Caco-2 (cell line): ENCODE measurements around the gene NAAA. TPM values are rescaled to one million over a fixed set of nuclear protein-coding genes. Genes with fewer than 3 reads are reported as not detected.

Experiments
- BruUV-seq: library from RNA; stranded (reverse); fragments of 400-500 nt; replicated peaks from 2 replicates; lab custom pipeline; 2021; lab: Mats Ljungman, UMichigan
- CTCF ChIA-PET: fragments of 300-600 bp; sonication (Branson Sonifier 250); formaldehyde crosslinking; loops from one replicate; lab custom pipeline; 2022; ENCODE audit warnings: antibody characterized with exemption; lab: Charles Lee
- POLR2A ChIA-PET: fragments of 300-600 bp; sonication (Branson Sonifier 250); formaldehyde crosslinking; loops from one replicate; lab custom pipeline; 2022; ENCODE audit warnings: antibody characterized with exemption; lab: Charles Lee
- DNase-seq, 2 experiments: peaks; one replicate each; pipeline versions ENCODE4 v3.0.0 to v3.0.0-alpha.2; 2020 to 2022
- H3K27me3 ChIP-seq: replicated peaks from 2 replicates; pipeline ENCODE4 v1.6.0; 2011; ENCODE audit warnings: low read length; ENCODE audit not compliant: control insufficient read depth, insufficient read depth
- H3K36me3 ChIP-seq: 2 replicates; pipeline ENCODE4 v1.5.1; 2011; ENCODE audit warnings: low read length; ENCODE audit not compliant: control insufficient read depth, insufficient read depth
- H3K4me1 ChIP-seq: fragments of 250-450 bp; sonication (Bioruptor Pico); 2 replicates; pipeline ENCODE4 v1.5.1; 2020; ENCODE audit warnings: mild to moderate bottlenecking
- H3K4me3 ChIP-seq: 2 replicates; pipeline ENCODE4 v1.5.1; 2011; ENCODE audit warnings: low read depth, mild to moderate bottlenecking, control low read depth, low read length
- H3K9me3 ChIP-seq: fragments of 250-450 bp; sonication (Bioruptor Pico); 2 replicates; pipeline ENCODE4 v1.5.1; 2020; ENCODE audit warnings: mild to moderate bottlenecking, moderate library complexity
- H3K27ac Mint-ChIP-seq: one replicate; pipeline ENCODE4 v1.8.0; 2022; ENCODE audit warnings: mixed read lengths; ENCODE audit not compliant: unreplicated experiment
- H3K27me3 Mint-ChIP-seq: one replicate; pipeline ENCODE4 v1.8.0; 2022; ENCODE audit warnings: mixed read lengths; ENCODE audit not compliant: insufficient read depth, unreplicated experiment
- H3K36me3 Mint-ChIP-seq: one replicate; pipeline ENCODE4 v1.8.0; 2022; ENCODE audit warnings: mild to moderate bottlenecking, mixed read lengths; ENCODE audit not compliant: insufficient read depth, unreplicated experiment
- H3K4me1 Mint-ChIP-seq: one replicate; pipeline ENCODE4 v1.8.0; 2022; ENCODE audit warnings: low read depth, mixed read lengths; ENCODE audit not compliant: unreplicated experiment
- H3K4me3 Mint-ChIP-seq: one replicate; pipeline ENCODE4 v1.8.0; 2022; ENCODE audit warnings: mild to moderate bottlenecking, moderate library complexity, mixed read lengths; ENCODE audit not compliant: unreplicated experiment
- H3K9me3 Mint-ChIP-seq: one replicate; pipeline ENCODE4 v1.8.0; 2022; ENCODE audit warnings: mixed read lengths; ENCODE audit not compliant: unreplicated experiment
- CTCF ChIP-seq, 2 experiments: fragments of 200-600 bp in 1 of 2; IDR thresholded peaks; 1 replicate in 1 of 2; 2 replicates in 1 of 2; pipeline versions ENCODE4 v1.5.1 to v1.8.0; 2011 to 2022; ENCODE audit warnings: antibody characterized with exemption in 1 of 2, control low read depth in 1 of 2, inconsistent platforms in 1 of 2, low read depth in 1 of 2, low read length in 1 of 2, mild to moderate bottlenecking in 1 of 2, moderate library complexity in 1 of 2; ENCODE audit not compliant: insufficient read depth in 1 of 2, severe bottlenecking in 1 of 2, unreplicated experiment in 1 of 2
- intact Hi-C: fragments of 100-400 bp; cut with micrococcal nuclease; formaldehyde crosslinking; loops from one replicate; pipeline ENCODE4 v1.10.0; 2022; ENCODE audit not compliant: unreplicated experiment
- total RNA-seq: library from RNA; stranded (reverse); gene quantifications from 2 replicates; pipeline ENCODE4 v1.2.3, GENCODE V29; 2022

Gene NAAA
- total RNA-seq, 1 experiment from 2014 or later = 11.8 TPM

- no TSS peak for BruUV-seq
- TF ChIP-seq CTCF (IDR thresholded peaks at IDR 0.05; ENCODE audit: insufficient read depth in 1 of 2, low read depth in 1 of 2, low read length in 1 of 2, severe bottlenecking in 1 of 2, unreplicated experiment in 1 of 2) = no peak
- H3K9me3 ChIP-seq = no peaks in the 10 kb centered on the region
- peak in 1 of 2 experiments; percentile 7 for DNase-seq
- POLR2A ChIA-PET = no interaction called here
- Mint-ChIP-seq H3K36me3 (no peaks in the 10 kb centered on the region), H3K4me3 (no peak overlapping the region), H3K9me3 (no peaks in the 10 kb centered on the region), H3K4me1 (peaks cover 19% of the 10 kb centered on the region), H3K27me3 (no peaks in the 10 kb centered on the region), H3K27ac (no peak overlapping the region)
- H3K36me3 ChIP-seq = no peaks in the 10 kb centered on the region
- H3K27me3 ChIP-seq = no peaks in the 10 kb centered on the region
- CTCF ChIA-PET = interaction anchor here (0.8 kb wide), 1 partner anchor 163 kb away, joined by 3 read pairs; no protein-coding TSS in a partner anchor
- H3K4me3 ChIP-seq = no peak overlapping the region
- H3K4me1 ChIP-seq = peaks cover 17% of the 10 kb centered on the region
- intact Hi-C loops = no loop called here
These were observed 16.4 kb downstream of the NAAA start for GRCh38 chr4:75924309-75924827.

- no peak overlapping the region for H3K4me3 Mint-ChIP-seq
- H3K27ac Mint-ChIP-seq = no peak overlapping the region
- no peaks in the 10 kb centered on the region for H3K36me3 Mint-ChIP-seq
- H3K4me3 ChIP-seq = no peak overlapping the region
- H3K9me3 Mint-ChIP-seq = no peaks in the 10 kb centered on the region
- no TSS peak for BruUV-seq
- ChIA-PET CTCF (no interaction called here), POLR2A (no interaction called here)
- H3K27me3 Mint-ChIP-seq = no peaks in the 10 kb centered on the region
- H3K36me3 ChIP-seq = no peaks in the 10 kb centered on the region
- H3K4me1 ChIP-seq = peaks cover 17% of the 10 kb centered on the region
- no peak for TF ChIP-seq CTCF (IDR thresholded peaks at IDR 0.05; ENCODE audit: insufficient read depth in 1 of 2, low read depth in 1 of 2, low read length in 1 of 2, severe bottlenecking in 1 of 2, unreplicated experiment in 1 of 2)
- H3K27me3 ChIP-seq = no peaks in the 10 kb centered on the region
- no peaks in the 10 kb centered on the region for H3K9me3 ChIP-seq
- intact Hi-C loops = no loop called here
- no peak for DNase-seq
- H3K4me1 Mint-ChIP-seq = peaks cover 19% of the 10 kb centered on the region
These were observed 18.2 kb downstream of the NAAA start for GRCh38 chr4:75922588-75922987.

- no peak overlapping the region for H3K4me3 Mint-ChIP-seq
- ChIA-PET POLR2A (no interaction called here), CTCF (no interaction called here)
- no peaks in the 10 kb centered on the region for H3K9me3 ChIP-seq
- H3K36me3 ChIP-seq = no peaks in the 10 kb centered on the region
- H3K4me1 Mint-ChIP-seq = peaks cover 19% of the 10 kb centered on the region
- TF ChIP-seq CTCF (IDR thresholded peaks at IDR 0.05; ENCODE audit: insufficient read depth in 1 of 2, low read depth in 1 of 2, low read length in 1 of 2, severe bottlenecking in 1 of 2, unreplicated experiment in 1 of 2) = no peak
- peaks cover 17% of the 10 kb centered on the region for H3K4me1 ChIP-seq
- H3K36me3 Mint-ChIP-seq = no peaks in the 10 kb centered on the region
- no peaks in the 10 kb centered on the region for H3K27me3 Mint-ChIP-seq
- no peaks in the 10 kb centered on the region for H3K9me3 Mint-ChIP-seq
- BruUV-seq = no TSS peak
- no peaks in the 10 kb centered on the region for H3K27me3 ChIP-seq
- H3K27ac Mint-ChIP-seq = no peak overlapping the region
- no peak overlapping the region for H3K4me3 ChIP-seq
- intact Hi-C loops = no loop called here
- no peak for DNase-seq
These were observed 18.9 kb downstream of the NAAA start for GRCh38 chr4:75921910-75922309.
